Gastrocnemius medialis (tissue), 4 donors: ENCODE measurements around the gene TANGO2. TPM values are rescaled to one million over a fixed set of nuclear protein-coding genes. Genes with fewer than 3 reads are reported as not detected.

Experiments used
- ATAC-seq, 2 donors: fragments of 150-250 bp; one replicate each; pipeline ENCODE4 v1.9.1; 2016
- DNase-seq, 2 donors: peaks; one replicate each; pipeline ENCODE4 v3.0.0-alpha.2; 2019
- H3K27ac ChIP-seq, 4 donors: fragments of 200-600 bp; sonication (generic); 1 replicate in 1 of 4; 2 replicates in 3 of 4; pipeline ENCODE4 v1.5.1; 2016 to 2018; ENCODE audit warnings: mild to moderate bottlenecking in 2 of 4, moderate library complexity in 1 of 4
- H3K27me3 ChIP-seq, 3 donors: fragments of 200-600 bp; sonication (generic) in 2 of 3; 1 replicate in 1 of 3; 2 replicates in 2 of 3; pipeline versions ENCODE4 v1.5.1 to v1.6.0; 2016 to 2019; ENCODE audit warnings: mild to moderate bottlenecking in 1 of 3, moderate library complexity in 1 of 3
- H3K36me3 ChIP-seq, 2 donors: fragments of 200-600 bp; sonication (generic) in 1 of 2; one replicate each; pipeline ENCODE4 v1.5.1; 2017 to 2018
- H3K4me1 ChIP-seq, 2 donors: fragments of 200-600 bp; sonication (generic) in 1 of 2; one replicate each; pipeline ENCODE4 v1.5.1; 2016 to 2017; ENCODE audit warnings: mild to moderate bottlenecking in 2 of 2
- H3K4me3 ChIP-seq, 4 donors: fragments of 200-600 bp; sonication (generic) in 3 of 4; 1 replicate in 1 of 4; 2 replicates in 3 of 4; pipeline ENCODE4 v1.5.1; 2016 to 2019; ENCODE audit warnings: mild to moderate bottlenecking in 2 of 4
- H3K9me3 ChIP-seq, 3 donors: fragments of 200-600 bp; sonication (generic) in 2 of 3; 1 replicate in 1 of 3; 2 replicates in 2 of 3; pipeline ENCODE4 v1.5.1; 2016 to 2019
- POLR2A ChIP-seq, 2 donors: fragments of 450-650 bp; IDR thresholded peaks; one replicate each; pipeline ENCODE4 v1.6.1; 2017; ENCODE audit warnings: antibody characterized with exemption in 2 of 2, mild to moderate bottlenecking in 2 of 2, moderate library complexity in 2 of 2
- in situ Hi-C, 4 donors: fragments of 200-750 bp; cut with MboI; loops; one replicate each; pipeline versions ENCODE4 v1.15.0 to v1.8.0; 2017; ENCODE audit warnings: low sequenced_read_pairs in 4 of 4
- intact Hi-C: fragments of 100-400 bp; cut with DNase I; formaldehyde crosslinking; loops from one replicate; pipeline ENCODE4 v1.15.1; 2023; ENCODE audit warnings: low total_unique reads
- total RNA-seq, 4 donors: library from RNA; depleted of rRNA; stranded (reverse); fragments of >200 nt; gene quantifications; one replicate each; pipeline versions ENCODE4 v1.1.0 to v1.2.3, GENCODE V29; 2016
- TF ChIP-seq, protein P1 (sequence below), 5 experiments: fragments of 450-650 bp in 3 of 5; fragments of 200-600 bp in 2 of 5; sonication (generic) in 2 of 5; IDR thresholded peaks in 4 of 5; conservative IDR thresholded peaks in 1 of 5; 1 replicate in 4 of 5; 2 replicates in 1 of 5; pipeline ENCODE4 v1.5.1; 2016 to 2019; ENCODE audit warnings: antibody characterized with exemption in 5 of 5, mild to moderate bottlenecking in 3 of 5, moderate library complexity in 3 of 5

TANGO2 gene
- total RNA-seq, 4 donors from 2014 or later, result 43.0 to 115 (median 52.5) TPM

DNA sequence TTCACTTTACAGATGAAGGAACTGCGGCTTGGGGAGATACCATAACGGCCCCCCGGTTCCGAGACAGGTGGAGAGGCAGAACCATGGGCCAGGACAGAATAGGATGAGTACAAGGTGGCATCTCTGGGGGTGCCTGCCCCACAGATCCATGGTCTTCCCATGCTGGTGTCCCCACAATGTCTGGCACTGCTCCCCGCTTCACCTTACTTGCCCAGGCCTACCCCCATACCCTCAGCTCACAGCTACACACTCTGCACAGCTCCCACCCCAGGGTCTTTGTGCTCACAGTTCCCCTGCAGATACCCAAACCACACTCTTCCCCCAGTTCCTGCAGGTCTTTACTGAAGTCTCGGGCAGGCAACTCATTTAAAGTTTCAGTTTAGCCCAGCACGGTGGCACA, 47.7 kb downstream of the TANGO2 start:
- H3K27ac ChIP-seq, result no peak overlapping the region
- no peak for TF ChIP-seq POLR2A (IDR thresholded peaks at IDR 0.05)
- TF ChIP-seq, protein P1, sequence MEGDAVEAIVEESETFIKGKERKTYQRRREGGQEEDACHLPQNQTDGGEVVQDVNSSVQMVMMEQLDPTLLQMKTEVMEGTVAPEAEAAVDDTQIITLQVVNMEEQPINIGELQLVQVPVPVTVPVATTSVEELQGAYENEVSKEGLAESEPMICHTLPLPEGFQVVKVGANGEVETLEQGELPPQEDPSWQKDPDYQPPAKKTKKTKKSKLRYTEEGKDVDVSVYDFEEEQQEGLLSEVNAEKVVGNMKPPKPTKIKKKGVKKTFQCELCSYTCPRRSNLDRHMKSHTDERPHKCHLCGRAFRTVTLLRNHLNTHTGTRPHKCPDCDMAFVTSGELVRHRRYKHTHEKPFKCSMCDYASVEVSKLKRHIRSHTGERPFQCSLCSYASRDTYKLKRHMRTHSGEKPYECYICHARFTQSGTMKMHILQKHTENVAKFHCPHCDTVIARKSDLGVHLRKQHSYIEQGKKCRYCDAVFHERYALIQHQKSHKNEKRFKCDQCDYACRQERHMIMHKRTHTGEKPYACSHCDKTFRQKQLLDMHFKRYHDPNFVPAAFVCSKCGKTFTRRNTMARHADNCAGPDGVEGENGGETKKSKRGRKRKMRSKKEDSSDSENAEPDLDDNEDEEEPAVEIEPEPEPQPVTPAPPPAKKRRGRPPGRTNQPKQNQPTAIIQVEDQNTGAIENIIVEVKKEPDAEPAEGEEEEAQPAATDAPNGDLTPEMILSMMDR (IDR thresholded peaks at IDR 0.05 in 4 of 5, conservative IDR thresholded peaks at IDR 0.05 in 1 of 5), result no peak
- intact Hi-C loops (no loop called here), in situ Hi-C loops (no loop called here)
- H3K4me1 ChIP-seq, result peaks cover 6 to 9% of the 10 kb centered on the region in 2 donors
- H3K9me3 ChIP-seq, result no peaks in the 10 kb centered on the region
- H3K27me3 ChIP-seq, result no peaks in the 10 kb centered on the region
- H3K36me3 ChIP-seq, result peaks cover 0 to 8% of the 10 kb centered on the region in 2 donors
- no peak for DNase-seq
- no peak for ATAC-seq
- H3K4me3 ChIP-seq, result no peak overlapping the region

DNA sequence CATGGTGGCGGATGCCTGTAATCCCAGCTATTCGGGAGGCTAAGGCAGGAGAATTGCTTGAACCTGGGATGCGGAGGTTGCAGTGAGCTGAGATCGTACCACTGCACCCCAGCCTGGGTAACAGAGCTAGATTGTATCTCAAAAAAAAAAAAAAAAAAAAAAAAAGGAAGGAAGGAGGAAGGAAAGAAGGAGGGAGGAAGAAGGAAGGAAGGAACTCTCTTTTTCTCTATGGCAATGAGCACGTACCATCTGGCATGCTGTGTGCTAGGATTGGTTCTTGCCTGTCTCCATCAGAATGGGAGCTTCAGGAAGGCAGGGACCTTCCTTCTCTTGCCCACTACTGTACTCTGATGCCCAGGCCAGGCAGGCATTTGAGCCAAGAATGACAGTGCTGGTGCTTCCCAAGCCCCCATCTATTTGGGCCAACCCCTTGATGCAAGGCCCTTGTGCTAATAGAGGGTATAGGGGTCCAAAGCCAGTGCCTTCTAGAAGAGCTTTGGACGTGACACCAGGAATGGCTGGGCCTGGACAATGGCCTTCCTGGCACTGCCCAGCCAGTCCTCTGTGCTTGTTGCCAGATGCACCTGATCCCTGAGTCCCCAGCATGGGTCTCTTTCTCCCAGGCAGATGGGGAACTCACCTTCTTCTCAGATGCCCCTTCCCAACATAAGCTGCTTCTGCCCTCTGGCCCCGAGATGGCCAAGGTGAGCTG, 48.6 kb downstream of the TANGO2 start:
- Histone ChIP-seq H3K36me3 (peaks cover 0 to 5% of the 10 kb centered on the region in 2 donors), H3K4me1 (peaks cover 0 to under 1% of the 10 kb centered on the region in 2 donors), H3K4me3 (no peak overlapping the region), H3K27me3 (no peaks in the 10 kb centered on the region), H3K9me3 (no peaks in the 10 kb centered on the region), H3K27ac (no peak overlapping the region)
- intact Hi-C loops (no loop called here), in situ Hi-C loops (no loop called here)
- ATAC-seq (no peak), DNase-seq (no peak)
- TF ChIP-seq, protein P1 (IDR thresholded peaks at IDR 0.05 in 4 of 5, conservative IDR thresholded peaks at IDR 0.05 in 1 of 5), result no peak
- no peak for TF ChIP-seq POLR2A (IDR thresholded peaks at IDR 0.05)

DNA sequence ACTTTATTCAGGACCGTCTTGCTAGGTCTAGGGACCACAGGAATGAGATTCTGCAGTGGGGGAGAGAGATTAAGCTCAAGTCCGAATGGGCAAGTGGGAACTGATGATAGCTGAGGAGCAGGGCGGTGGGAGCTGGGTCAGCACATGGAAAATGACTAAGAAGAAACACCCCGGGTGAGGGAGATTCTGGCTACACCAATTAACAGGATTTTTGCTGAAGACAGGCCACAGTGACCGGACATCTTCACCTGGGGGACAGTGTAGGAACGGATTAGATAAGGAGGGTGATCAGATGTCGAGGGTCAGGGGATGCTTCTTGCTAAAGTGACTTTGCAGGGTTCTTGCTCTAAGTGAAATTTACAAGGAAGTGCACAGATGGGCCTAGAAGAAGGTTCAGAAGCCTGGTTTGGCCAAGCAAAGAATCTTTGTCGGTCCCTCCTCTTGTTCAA, 50.6 kb downstream of the TANGO2 start:
- Histone ChIP-seq H3K4me1 (no peaks in the 10 kb centered on the region), H3K27me3 (no peaks in the 10 kb centered on the region), H3K27ac (no peak overlapping the region), H3K36me3 (no peaks in the 10 kb centered on the region), H3K4me3 (no peak overlapping the region), H3K9me3 (no peaks in the 10 kb centered on the region)
- TF ChIP-seq, protein P1 (IDR thresholded peaks at IDR 0.05 in 4 of 5, conservative IDR thresholded peaks at IDR 0.05 in 1 of 5), result no peak
- TF ChIP-seq POLR2A (IDR thresholded peaks at IDR 0.05), result no peak
- DNase-seq (no peak), ATAC-seq (no peak)
- in situ Hi-C loops (no loop called here), intact Hi-C loops (no loop called here)

DNA sequence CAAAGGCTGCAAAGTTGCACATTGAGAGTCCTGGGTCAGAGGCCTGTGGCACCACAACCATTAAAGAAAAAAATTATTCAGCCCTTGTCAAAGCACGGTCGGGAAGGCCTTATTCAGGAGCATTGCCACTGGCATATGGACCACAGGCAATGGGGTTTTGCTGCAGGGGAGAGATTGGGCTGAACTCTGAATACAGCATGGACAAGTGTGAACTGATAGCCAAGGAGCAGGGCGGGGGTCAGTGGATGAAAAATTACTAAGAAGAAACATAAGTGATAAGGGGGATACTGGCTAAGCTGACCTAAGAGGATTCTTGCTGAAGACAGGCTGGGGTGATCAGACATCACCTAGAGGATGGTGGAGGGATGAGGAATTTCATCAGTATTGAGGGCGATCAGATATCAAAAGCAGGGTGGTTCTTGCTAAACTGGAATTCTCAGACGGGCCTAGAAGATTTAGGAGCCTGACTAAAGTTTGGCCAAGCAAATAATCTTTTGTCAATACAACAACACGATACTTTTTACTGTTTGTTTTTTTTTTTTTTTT, 55.8 kb downstream of the TANGO2 start:
- Histone ChIP-seq H3K27me3 (no peaks in the 10 kb centered on the region), H3K4me3 (no peak overlapping the region), H3K36me3 (no peaks in the 10 kb centered on the region), H3K9me3 (no peaks in the 10 kb centered on the region), H3K27ac (no peak overlapping the region), H3K4me1 (peaks cover 14 to 18% of the 10 kb centered on the region in 2 donors)
- in situ Hi-C loops, result no loop called here
- intact Hi-C loops, result no loop called here
- DNase-seq (no peak), ATAC-seq (no peak)
- no peak for TF ChIP-seq POLR2A (IDR thresholded peaks at IDR 0.05)
- TF ChIP-seq, protein P1 (IDR thresholded peaks at IDR 0.05 in 4 of 5, conservative IDR thresholded peaks at IDR 0.05 in 1 of 5), result no peak
